Activated naive CD8-positive, alpha-beta T cell treated with anti-CD3 and anti-CD28 coated beads for 36 hours (primary cell): ENCODE results near the gene WHAMM. TPM values are rescaled to one million over a fixed set of nuclear protein-coding genes. Genes with fewer than 3 reads are reported as not detected.
"Not testable (repeated sequence)": the region's sequence is repeated elsewhere in the genome, so short reads cannot be mapped to it uniquely, and the experiment has no call there.

Source experiments
- DNase-seq: peaks from one replicate; pipeline ENCODE4 v3.0.0; 2021
- H3K27ac Mint-ChIP-seq: one replicate; pipeline ENCODE4 v1.8.0; 2022; ENCODE audit warnings: mild to moderate bottlenecking, moderate library complexity, mixed read lengths
- H3K27me3 Mint-ChIP-seq: one replicate; pipeline ENCODE4 v1.8.0; 2022; ENCODE audit warnings: mild to moderate bottlenecking, mixed read lengths
- H3K36me3 Mint-ChIP-seq: one replicate; pipeline ENCODE4 v1.8.0; 2021; ENCODE audit warnings: mild to moderate bottlenecking, mixed read lengths
- H3K4me1 Mint-ChIP-seq: one replicate; pipeline ENCODE4 v1.8.0; 2021; ENCODE audit warnings: mixed read lengths
- H3K4me3 Mint-ChIP-seq: one replicate; pipeline ENCODE4 v1.8.0; 2022; ENCODE audit warnings: mild to moderate bottlenecking, moderate library complexity, mixed read lengths
- H3K9me3 Mint-ChIP-seq: one replicate; pipeline ENCODE4 v1.8.0; 2022; ENCODE audit warnings: mixed read lengths
- total RNA-seq, 2 experiments: library from RNA; stranded (reverse); gene quantifications; one replicate each; pipeline ENCODE4 v1.2.3, GENCODE V29; 2021

The WHAMM gene
- total RNA-seq, 2 experiments from 2014 or later, result 6.5 to 7.6 TPM

DNA sequence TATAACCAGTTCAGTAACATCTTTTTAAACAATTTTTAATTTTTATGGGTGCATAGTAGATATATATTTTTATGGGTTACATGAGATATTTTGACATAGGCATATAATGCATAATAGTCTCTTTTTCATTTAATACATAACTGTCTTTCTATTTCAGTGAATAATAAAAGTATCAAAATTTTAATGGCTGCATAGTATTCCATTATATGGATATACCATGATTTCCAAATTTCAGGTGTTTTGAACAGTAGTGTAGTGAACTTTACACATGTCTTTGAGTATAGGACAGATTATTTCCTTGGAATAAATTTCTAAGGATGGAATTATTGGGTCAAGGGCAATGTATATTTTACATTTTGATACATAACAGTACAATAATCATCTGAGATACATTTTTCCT lies 10.7 kb downstream of the WHAMM start:
- no peaks in the 10 kb centered on the region for H3K27me3 Mint-ChIP-seq
- H3K4me1 Mint-ChIP-seq, result peaks cover 23% of the 10 kb centered on the region
- no peaks in the 10 kb centered on the region for H3K9me3 Mint-ChIP-seq
- H3K4me3 Mint-ChIP-seq, result no peak overlapping the region
- peaks cover 42% of the 10 kb centered on the region for H3K36me3 Mint-ChIP-seq
- H3K27ac Mint-ChIP-seq, result no peak overlapping the region
- DNase-seq, result no peak

DNA sequence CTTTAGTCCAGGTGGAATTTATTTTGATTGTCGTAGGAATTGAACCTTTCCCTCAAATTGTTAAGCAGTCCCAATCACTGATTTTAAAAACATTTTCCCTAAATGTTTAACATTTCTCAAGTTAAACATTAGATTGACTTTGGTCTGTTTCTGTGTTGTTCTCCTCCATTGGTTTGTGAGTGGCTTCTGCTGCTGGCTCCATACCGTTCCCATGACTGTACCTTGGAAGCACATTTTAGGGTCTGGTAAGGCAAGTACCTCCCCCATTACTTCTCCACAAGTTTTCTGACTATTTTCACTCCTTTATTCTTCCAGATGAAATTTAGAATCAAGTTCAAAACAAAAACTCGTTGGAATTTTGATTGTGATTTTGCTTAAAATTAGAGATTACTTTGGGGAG lies 12.0 kb downstream of the WHAMM start:
- H3K36me3 Mint-ChIP-seq, result peaks cover 35% of the 10 kb centered on the region
- not testable (repeated sequence) for H3K4me3 Mint-ChIP-seq, H3K9me3 Mint-ChIP-seq, DNase-seq, H3K27ac Mint-ChIP-seq, H3K27me3 Mint-ChIP-seq
- peaks cover 14% of the 10 kb centered on the region for H3K4me1 Mint-ChIP-seq

DNA sequence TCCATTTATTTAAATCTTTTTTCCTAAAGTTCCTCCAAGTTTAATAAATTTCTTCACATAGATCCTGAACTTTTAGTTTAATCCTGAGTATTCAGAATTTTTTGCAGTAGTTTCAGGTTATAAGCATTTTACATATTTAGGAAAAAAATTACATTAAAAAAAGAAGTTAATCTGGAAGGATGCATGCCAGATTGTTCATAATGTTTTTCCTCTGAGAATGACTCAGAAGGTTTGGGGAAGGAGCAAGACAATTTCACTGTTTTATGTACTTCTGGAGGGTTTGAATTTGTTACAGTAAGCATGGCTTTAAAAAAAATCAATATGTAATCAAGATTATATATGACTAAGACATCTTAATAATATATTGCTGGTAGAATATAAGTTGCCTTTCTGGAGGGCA lies 12.4 kb downstream of the WHAMM start:
- H3K27me3 Mint-ChIP-seq, H3K27ac Mint-ChIP-seq, DNase-seq, H3K4me3 Mint-ChIP-seq, H3K9me3 Mint-ChIP-seq: not testable (repeated sequence)
- Mint-ChIP-seq H3K36me3 (peaks cover 34% of the 10 kb centered on the region), H3K4me1 (peaks cover 10% of the 10 kb centered on the region)

DNA sequence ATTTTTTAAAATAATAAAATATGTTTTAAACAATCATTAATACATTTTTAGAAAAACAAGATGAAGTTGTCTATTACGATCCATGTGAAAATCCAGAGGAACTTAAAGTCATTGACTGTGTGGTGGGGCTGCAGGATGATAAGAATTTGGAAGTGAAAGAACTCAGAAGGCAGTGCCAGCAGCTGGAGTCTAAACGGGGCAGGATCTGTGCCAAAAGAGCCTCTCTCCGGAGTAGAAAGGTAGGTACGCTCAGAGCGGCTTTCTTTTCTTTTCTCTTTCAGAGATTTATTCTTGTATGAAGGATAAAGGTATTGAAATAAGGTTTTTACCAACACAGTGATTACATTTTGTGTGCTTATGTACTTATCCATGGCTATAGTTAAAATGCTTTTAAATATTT lies 13.6 kb downstream of the WHAMM start:
- H3K27me3 Mint-ChIP-seq, result no peaks in the 10 kb centered on the region
- DNase-seq, result no peak
- no peak overlapping the region for H3K27ac Mint-ChIP-seq
- H3K4me1 Mint-ChIP-seq, result peaks cover 9% of the 10 kb centered on the region
- H3K36me3 Mint-ChIP-seq, result peaks cover 35% of the 10 kb centered on the region
- H3K4me3 Mint-ChIP-seq, result no peak overlapping the region
- no peaks in the 10 kb centered on the region for H3K9me3 Mint-ChIP-seq

DNA sequence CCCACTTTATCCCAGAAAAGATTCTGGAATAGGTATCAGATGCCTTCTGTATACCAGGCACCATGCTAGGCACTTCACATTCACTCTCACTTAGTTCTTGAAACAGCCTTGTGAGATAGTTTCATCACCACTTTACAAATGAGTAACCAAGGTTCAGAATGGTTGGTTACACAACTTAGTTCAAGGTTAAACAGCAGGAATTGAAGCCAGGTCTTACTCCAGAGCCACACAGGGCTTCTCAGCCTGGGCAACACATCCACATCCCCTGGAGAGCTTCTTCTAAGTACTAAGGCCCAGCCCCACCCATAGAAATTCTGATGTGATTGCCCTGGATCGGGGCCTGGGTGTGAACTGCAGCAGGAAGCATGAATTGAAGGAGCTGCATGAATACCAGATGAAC lies 18.6 kb downstream of the WHAMM start:
- DNase-seq, result no peak
- Mint-ChIP-seq H3K36me3 (peaks cover 38% of the 10 kb centered on the region), H3K27me3 (no peaks in the 10 kb centered on the region), H3K4me3 (no peak overlapping the region), H3K27ac (no peak overlapping the region), H3K4me1 (peaks cover 27% of the 10 kb centered on the region), H3K9me3 (no peaks in the 10 kb centered on the region)

DNA sequence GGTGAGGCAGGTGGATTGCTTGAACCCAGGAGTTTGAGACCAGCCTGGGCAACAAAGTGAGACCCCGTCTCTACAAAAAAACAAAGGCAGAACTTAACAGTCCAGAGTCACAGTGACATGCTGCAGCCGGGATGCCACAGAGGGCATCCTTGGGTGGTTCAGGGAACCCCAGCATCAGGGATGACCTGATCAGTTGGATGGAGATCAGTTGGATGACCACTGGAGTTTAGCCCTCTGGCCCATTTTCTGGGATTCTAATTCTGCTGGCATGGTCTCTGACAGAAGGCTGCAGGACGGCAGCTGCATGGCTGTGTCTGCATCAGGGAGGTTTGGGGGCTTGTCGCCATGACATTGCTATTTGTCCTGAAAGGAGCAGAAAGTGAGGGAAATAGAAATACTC lies 19.8 kb downstream of the WHAMM start:
- no peak overlapping the region for H3K4me3 Mint-ChIP-seq
- DNase-seq, result no peak
- H3K27ac Mint-ChIP-seq, result no peak overlapping the region
- H3K36me3 Mint-ChIP-seq, result peaks cover 44% of the 10 kb centered on the region
- no peaks in the 10 kb centered on the region for H3K9me3 Mint-ChIP-seq
- H3K27me3 Mint-ChIP-seq, result no peaks in the 10 kb centered on the region
- peaks cover 31% of the 10 kb centered on the region for H3K4me1 Mint-ChIP-seq

DNA sequence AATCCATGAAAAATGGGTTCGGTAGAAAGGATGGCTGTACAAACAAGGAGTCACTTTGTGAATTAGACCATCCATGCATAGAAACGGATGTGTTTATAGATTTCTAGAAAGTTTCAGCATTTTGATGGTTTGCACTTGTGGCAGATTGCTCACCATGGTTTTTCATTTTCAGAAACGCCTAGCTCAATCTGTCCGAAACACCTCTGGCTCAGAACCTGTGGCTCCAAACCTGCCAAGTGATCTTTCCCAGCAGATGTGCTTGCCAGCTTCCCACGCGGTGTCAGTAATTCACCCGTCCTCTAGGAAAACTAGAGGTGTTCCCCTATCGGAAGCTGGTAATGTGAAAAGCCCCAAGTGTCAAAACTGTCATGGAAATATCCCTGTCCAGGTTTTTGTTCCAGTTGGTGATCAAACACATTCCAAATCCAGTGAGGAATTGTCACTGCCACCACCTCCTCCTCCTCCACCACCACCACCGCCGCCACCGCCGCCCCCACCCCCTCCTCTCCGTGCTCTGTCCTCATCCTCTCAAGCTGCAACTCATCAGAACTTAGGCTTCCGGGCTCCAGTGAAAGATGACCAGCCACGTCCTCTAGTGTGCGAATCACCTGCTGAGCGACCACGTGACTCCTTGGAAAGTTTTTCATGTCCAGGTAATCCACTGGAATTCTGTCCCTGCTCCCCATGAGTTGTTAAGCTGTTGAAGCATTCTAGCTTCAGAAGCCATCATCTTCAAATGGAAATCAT lies 21.2 kb downstream of the WHAMM start:
- H3K9me3 Mint-ChIP-seq, result no peaks in the 10 kb centered on the region
- no peaks in the 10 kb centered on the region for H3K27me3 Mint-ChIP-seq
- peaks cover 54% of the 10 kb centered on the region for H3K36me3 Mint-ChIP-seq
- H3K27ac Mint-ChIP-seq, result no peak overlapping the region
- H3K4me3 Mint-ChIP-seq, result no peak overlapping the region
- H3K4me1 Mint-ChIP-seq, result peaks cover 31% of the 10 kb centered on the region
- DNase-seq, result no peak

DNA sequence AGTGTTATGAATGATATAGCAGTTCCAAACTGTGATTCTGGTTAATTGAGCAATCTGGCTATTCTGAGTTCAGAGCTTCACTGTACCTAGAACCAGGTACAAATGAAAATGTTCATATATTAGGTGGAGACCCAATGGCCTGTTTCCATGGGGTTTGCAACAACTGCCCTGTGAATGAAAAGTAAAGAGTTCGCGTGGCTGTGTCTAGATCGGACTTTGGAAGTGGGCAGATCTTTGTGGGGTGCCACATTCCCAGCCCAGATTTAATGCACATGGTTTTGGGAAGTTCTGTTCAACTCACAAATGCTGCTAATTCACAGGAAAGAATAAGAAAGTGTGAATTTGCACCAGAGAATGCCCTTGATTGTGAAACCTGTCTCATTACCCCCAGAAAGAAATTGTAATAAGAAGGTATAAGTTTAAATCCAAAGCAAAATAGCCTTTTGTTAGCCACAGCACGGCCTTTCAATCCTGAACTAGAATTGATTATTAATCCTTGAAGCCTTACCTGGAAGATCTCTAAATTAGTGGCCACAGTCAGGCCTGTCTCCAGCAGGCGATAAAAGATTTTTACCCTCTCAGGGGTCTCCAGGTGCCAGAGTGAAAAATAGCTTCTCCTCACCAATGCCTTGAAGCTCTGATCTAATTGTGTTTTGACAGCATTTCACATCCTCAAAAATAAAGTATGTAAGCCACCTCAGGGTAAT lies 22.6 kb downstream of the WHAMM start:
- Mint-ChIP-seq H3K4me3 (no peak overlapping the region), H3K27me3 (no peaks in the 10 kb centered on the region), H3K36me3 (peaks cover 63% of the 10 kb centered on the region), H3K27ac (peak overlapping the region; percentile 87), H3K9me3 (no peaks in the 10 kb centered on the region), H3K4me1 (peaks cover 31% of the 10 kb centered on the region)
- DNase-seq, result no peak

DNA sequence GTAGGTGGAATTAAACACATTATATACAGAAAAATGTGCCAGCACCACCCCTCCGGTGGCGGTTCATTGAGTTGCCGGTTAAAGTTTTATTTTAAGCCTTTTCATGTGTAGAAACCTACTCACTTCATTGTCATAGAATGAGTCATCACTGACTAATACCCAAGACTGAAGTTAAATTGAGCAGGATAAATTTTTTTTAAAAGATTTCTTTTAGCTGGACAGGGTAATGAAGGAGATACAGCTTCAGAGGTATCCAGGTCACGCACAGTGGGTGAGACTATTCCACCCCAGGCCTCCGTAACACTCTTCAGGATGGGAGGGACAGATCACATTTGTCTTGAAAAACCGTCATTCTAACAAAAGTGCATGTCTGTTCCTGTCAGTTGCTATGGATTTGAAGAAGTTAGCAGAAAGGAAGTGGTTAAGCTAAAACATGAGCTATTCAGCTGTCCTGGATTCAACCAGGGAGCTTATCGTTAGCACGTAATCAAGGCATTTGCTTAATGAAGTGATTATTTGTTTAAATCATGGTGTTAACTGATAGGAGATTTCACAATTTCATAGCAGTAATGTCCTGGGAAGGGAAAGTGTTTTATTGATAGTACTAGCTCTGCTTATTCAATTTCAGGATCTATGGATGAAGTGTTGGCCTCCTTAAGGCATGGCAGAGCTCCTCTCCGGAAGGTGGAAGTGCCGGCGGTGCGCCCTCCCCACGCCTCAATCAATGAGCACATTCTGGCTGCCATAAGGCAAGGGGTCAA lies 23.4 kb downstream of the WHAMM start:
- Mint-ChIP-seq H3K9me3 (no peaks in the 10 kb centered on the region), H3K4me3 (peak overlapping the region; percentile 38), H3K27me3 (no peaks in the 10 kb centered on the region), H3K4me1 (peaks cover 31% of the 10 kb centered on the region), H3K27ac (peak overlapping the region; percentile 87), H3K36me3 (peaks cover 68% of the 10 kb centered on the region)
- peak; percentile 41 for DNase-seq

DNA sequence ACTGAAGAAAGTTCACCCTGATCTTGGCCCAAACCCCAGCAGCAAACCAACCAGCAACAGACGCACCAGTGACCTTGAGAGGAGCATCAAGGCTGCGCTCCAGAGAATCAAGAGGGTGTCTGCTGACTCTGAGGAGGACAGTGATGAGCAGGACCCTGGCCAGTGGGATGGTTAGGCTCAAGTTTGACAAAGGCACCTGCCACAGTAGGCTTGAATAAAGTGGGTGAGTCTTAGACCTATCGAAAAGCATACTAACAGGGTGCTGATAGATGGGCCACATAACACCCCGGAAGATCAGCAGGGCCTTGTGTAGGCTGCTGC lies 23.9 kb downstream of the WHAMM start:
- no peaks in the 10 kb centered on the region for H3K27me3 Mint-ChIP-seq
- H3K27ac Mint-ChIP-seq, result peak overlapping the region; percentile 87
- peaks cover 26% of the 10 kb centered on the region for H3K4me1 Mint-ChIP-seq
- H3K36me3 Mint-ChIP-seq, result peaks cover 68% of the 10 kb centered on the region
- no peak for DNase-seq
- no peaks in the 10 kb centered on the region for H3K9me3 Mint-ChIP-seq
- no peak overlapping the region for H3K4me3 Mint-ChIP-seq

DNA sequence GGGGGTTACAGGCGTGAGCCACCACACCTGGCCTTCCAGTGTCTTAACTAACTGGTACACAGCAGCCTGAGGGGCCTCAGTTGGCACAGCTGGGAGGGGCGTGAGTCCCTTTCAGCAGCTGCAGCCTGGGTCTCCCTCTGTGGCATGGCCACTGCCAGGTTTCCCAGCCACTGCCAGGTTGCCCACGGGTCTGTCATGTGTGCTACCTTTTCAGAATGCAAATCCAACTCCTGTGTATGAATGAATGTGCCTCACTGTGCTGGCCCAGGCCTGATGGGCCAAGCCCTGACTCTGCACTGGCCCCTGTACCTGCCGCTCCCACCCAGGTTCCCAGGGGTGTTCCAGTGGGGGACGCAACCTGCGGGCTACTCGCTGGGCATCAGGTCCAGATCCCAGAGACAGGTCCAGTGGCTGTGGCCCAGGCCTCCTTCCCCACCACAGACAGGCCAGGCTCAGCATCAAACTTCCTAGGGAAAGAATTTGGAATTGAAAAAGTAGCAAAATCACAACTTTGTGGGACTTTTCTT lies 26.0 kb downstream of the WHAMM start:
- no peak for DNase-seq
- no peaks in the 10 kb centered on the region for H3K9me3 Mint-ChIP-seq
- H3K4me3 Mint-ChIP-seq, result no peak overlapping the region
- H3K4me1 Mint-ChIP-seq, result peaks cover 25% of the 10 kb centered on the region
- peaks cover 64% of the 10 kb centered on the region for H3K36me3 Mint-ChIP-seq
- no peak overlapping the region for H3K27ac Mint-ChIP-seq
- no peaks in the 10 kb centered on the region for H3K27me3 Mint-ChIP-seq

DNA sequence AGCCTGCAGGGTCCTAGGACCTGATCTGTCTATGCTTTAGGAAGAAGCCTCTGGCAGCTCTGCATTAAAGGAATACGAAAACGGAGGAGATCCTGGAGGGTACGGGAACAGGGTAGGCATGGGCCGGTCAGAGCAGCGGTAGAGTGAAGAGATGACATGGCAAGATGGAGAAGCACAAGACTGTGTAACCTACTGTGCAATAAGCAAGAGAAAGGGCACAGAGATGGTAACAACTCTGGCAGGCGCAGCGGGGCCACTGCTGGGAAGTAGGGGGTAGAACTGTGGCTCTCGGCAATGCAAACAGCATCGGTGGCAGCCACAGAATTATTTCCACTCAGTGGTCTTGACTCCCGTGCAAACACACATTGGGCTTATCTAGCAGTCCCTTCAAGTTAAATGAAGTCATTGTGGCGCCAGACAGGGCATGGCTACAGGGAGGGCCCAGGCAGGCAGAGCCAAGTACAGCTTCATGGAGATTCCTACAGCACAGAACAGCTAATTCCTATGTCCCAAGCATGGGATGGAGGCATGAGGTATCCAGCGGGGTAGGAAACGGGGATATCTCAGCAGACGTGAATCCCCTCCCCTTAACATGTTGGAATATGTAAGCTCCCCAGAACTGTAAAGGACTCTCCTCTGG lies 28.8 kb downstream of the WHAMM start:
- peaks cover 41% of the 10 kb centered on the region for H3K36me3 Mint-ChIP-seq
- no peak overlapping the region for H3K27ac Mint-ChIP-seq
- no peaks in the 10 kb centered on the region for H3K9me3 Mint-ChIP-seq
- H3K4me1 Mint-ChIP-seq, result peaks cover 3% of the 10 kb centered on the region
- H3K27me3 Mint-ChIP-seq, result no peaks in the 10 kb centered on the region
- no peak overlapping the region for H3K4me3 Mint-ChIP-seq
- DNase-seq, result no peak

DNA sequence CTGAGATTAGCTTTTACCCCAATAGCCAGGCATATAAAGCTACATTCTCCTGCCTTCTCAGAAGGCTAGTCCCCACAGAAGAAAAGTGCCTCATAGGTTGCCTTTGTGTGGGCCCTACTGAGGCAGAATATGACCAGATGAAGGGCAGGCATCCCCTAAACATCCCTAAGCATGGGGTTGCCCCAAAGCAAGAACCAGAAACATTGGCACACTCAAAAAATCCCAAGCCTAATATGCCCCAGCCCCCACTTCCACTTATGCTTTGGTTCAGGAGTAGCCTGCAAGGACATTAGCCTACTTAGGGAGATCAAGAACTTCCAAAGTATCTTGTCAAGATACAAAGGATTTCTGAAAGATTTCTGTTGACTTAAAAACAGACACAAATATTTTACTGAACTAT lies 29.7 kb downstream of the WHAMM start:
- no peak overlapping the region for H3K27ac Mint-ChIP-seq
- no peaks in the 10 kb centered on the region for H3K27me3 Mint-ChIP-seq
- no peak overlapping the region for H3K4me3 Mint-ChIP-seq
- H3K4me1 Mint-ChIP-seq, result no peaks in the 10 kb centered on the region
- no peak for DNase-seq
- H3K9me3 Mint-ChIP-seq, result no peaks in the 10 kb centered on the region
- H3K36me3 Mint-ChIP-seq, result peaks cover 37% of the 10 kb centered on the region

DNA sequence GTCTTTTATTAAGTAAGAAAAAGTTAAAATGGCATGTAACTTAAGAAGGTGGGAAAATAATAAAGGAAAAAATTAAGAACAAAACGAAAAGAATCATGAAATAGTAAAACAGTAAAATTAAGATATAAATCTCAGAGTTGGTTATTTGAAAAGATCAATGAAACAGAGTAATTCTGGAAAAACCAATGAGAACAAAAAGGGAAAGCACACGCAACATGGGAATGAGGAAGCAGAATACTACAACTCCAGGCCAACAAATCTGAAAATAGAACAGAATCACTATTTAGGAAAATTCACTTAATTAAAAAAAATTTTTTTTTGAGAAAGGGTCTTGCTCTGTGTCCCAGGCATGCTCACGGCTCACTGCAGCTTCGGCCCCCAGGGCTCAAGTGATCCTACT lies 30.7 kb downstream of the WHAMM start:
- peaks cover 31% of the 10 kb centered on the region for H3K36me3 Mint-ChIP-seq
- peaks cover 6% of the 10 kb centered on the region for H3K4me1 Mint-ChIP-seq
- H3K4me3 Mint-ChIP-seq, result no peak overlapping the region
- peaks cover 4% of the 10 kb centered on the region for H3K27me3 Mint-ChIP-seq
- no peak for DNase-seq
- no peak overlapping the region for H3K27ac Mint-ChIP-seq
- no peaks in the 10 kb centered on the region for H3K9me3 Mint-ChIP-seq

DNA sequence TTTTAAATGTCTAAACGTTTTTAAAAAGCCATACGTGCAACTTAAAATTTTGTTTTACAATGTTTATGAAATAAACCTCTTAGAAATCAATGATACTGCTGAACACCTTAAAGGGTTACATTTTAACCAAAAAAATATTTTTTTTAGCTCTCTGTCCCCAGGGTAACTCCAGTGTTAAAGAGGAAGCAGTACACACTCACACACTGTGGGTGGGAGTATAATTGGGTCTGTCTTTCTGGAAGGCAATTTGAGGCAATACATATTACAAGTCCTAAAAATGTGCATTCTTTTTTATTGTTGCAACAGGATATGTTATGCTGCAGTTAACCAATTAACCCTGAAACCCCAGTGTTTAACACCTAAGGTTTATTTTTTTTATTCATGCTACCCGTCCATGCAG lies 34.1 kb downstream of the WHAMM start:
- Mint-ChIP-seq H3K4me1 (peaks cover 7% of the 10 kb centered on the region), H3K9me3 (no peaks in the 10 kb centered on the region), H3K4me3 (no peak overlapping the region), H3K27me3 (peaks cover 4% of the 10 kb centered on the region), H3K27ac (no peak overlapping the region), H3K36me3 (peaks cover 1% of the 10 kb centered on the region)
- no peak for DNase-seq
